GM18867 (cell line): ENCODE data around the gene ABCG1.

Experiments
- ATAC-seq: cut with Tn5 transposase; IDR thresholded peaks from one replicate; pipeline ENCODE4 v1.9.1; 2021; ENCODE audit warnings: mild to moderate bottlenecking, moderate library complexity; ENCODE audit not compliant: unreplicated experiment

Gene ABCG1

GRCh38 chr21:42231756-42232155 lies 12.8 kb downstream of the ABCG1 start:
- ATAC-seq: no peak

DNA sequence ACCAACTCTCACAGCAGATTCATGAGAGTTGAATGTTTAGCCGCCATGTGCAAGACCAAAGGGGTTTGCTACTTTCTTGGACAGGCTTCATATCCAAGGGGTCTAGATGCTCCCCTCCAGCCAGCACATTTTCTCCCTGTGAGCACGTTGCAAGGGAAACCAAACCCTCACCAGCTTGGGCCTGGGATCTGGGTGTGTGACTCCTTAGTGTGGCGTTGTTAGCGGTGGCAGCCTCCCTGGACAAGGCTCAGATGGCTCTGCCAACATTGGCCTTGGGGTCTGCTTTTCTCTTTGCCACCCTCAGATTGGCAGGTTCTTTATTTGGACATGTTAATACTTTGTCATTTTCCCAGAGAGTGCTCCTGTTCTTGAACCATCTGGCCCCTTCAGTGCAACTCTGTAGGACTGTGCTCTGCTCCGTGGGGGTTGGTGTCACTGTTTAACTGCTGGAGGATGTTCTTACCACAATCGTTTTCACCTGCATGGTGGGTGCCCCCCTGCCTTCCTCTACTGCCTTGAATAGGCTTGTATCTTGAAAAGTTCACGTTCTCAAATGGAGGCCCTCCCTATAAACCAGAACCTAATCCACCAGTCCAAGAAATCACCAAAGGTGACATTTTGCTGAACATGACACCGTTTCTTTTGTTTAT lies 13.4 kb downstream of the ABCG1 start:
- no peak for ATAC-seq

- peak; percentile 46 for ATAC-seq
Observed at GRCh38 chr21:42233067-42233961, 14.4 kb downstream of the ABCG1 start.

DNA sequence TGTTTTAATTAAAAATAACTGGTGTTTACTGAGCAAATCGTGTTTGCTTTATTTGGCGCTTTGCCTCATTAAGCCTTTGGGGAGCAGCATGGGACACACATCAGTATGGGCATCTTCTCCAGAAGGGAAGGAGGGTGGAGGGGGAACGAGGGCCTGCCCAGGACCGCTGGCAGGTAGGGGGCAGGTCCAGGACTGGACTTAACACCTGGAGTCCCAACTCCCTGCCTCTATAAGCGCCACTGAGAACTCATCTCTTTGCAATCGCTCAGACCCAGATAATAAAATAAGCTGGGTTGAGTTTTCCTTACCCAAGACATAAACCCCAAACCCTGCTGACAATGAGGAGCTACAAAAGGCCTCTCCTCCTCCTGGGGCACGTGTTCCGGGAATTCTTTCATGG lies 15.1 kb downstream of the ABCG1 start:
- no peak for ATAC-seq

GRCh38 chr21:42234464-42235241 lies 15.7 kb downstream of the ABCG1 start:
- ATAC-seq: peak; percentile 40

DNA sequence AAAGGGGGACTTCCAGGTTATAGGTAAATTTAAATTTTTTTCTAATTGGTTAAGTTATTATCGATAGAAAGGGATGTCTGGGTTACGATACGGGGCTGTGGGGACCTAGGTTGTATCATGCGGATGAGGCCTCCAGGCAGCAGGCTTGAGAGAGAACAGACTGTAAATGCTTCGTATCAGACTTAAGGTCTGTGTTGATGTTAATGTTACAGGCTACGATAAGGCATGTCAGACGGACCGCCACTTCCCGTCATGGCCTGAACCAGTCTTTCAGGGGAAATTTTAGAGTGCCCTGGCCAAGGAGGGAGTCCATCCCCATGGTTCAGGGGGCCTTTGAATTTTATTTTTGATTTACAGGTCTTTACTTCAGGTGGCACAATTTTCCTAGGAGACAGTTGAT lies 16.7 kb downstream of the ABCG1 start:
- ATAC-seq: no peak

DNA sequence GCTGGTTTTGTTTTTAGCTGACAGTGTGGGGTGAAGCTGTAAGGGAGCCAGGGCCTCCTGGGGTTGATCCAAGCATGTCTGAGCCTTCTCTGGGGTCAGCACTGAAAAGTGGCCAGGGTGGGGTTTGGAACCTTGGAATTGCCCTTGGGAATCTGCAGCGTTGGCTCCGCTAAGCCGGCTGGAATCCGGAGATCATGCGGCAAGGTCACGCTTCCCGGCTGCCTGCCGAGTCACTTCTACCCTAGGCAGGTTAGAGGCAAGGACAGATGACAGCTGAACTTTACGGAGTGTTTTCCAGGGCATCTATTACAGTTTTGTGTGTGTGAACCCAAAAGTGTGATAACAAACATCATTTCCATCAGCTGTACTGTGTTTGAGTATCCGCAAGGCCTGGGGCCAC lies 17.1 kb downstream of the ABCG1 start:
- no peak for ATAC-seq

GRCh38 chr21:42236693-42237092 lies 17.8 kb downstream of the ABCG1 start:
- ATAC-seq: no peak

GRCh38 chr21:42237161-42237560 lies 18.2 kb downstream of the ABCG1 start:
- ATAC-seq: no peak

- ATAC-seq: no peak
Observed at GRCh38 chr21:42237577-42237976, 18.6 kb downstream of the ABCG1 start.

- no peak for ATAC-seq
Observed at GRCh38 chr21:42238185-42238934, 19.4 kb downstream of the ABCG1 start.

DNA sequence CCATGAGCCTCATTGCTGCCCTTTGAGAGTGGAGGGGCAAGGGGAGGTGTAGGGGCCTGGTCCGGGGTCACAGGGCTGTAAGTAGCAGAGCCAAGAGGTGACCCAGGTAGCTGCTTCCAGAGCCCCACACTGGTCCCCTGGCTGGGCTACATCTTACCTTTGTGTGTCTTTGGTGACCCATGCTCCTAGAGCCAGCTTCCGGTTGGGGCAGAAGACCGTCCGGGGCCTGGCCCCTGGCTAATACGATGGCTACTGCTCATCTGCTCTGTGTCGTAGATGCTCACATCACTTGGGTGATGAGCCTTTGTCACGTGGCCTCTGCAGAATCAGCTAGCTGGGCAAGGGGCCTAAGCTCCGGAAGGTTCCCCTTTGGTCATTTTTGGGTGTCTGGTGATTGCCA lies 20.6 kb downstream of the ABCG1 start:
- no peak for ATAC-seq

DNA sequence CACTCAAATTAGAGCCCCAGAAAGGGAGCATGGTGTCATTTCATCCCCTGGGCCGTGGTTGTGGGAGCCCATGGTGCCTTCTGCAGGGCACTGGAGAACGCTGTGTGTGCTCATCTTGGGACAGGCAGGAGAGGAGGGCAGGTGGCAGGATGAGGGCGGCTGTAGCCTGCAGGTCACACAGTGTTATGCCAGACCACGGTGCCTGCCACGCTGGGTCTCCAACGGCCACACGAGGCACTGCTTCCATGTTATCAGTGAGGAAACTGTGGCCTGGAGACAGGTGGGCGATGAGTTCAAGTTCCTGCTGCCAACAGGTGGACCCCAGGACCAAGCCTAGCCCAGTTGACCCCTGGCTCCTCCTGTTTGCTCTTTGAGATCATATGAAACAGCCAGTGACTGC lies 21.0 kb downstream of the ABCG1 start:
- ATAC-seq: no peak

GRCh38 chr21:42242611-42243010 lies 23.7 kb downstream of the ABCG1 start:
- ATAC-seq: no peak

- no peak for ATAC-seq
Observed at GRCh38 chr21:42243026-42243425, 24.1 kb downstream of the ABCG1 start.

DNA sequence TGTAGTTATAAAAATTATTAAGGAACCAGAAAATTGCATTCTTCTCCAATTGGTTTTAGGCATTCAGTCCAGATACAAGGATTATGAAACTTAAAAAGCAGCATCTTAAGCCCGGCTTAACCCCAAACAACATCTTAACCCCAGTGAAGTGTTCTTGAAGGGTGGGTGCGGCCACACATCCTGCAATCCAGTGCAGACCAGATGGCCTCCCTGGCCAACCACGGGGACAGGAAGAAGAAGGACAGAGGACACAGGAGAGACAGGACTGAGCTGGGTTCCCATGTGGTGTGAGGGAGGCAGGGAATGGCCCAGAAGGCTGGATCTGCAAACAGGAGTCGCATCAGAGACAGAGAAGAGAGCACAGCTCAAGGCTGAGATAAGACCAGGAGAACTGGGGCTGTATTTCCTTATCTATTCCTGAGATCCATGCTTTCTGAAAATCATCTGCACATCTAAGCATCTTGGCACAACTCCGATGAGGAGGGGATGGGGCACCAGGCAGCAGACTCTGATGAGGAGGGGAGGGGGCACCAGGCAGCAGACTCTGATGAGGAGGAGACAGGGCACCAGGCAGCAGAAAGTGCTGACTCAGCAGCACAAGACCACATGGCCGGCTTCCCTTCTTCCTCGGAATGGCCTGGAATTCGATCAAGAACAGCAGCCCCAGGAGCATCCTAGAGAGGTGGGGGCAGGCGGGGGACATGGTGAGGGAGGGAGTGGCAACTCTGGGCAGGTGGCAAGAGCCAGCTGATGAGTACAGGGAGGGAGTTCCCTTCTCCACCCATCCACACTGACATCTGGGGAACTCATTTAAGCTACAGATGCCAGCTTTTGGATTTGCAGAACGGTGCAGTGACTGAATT lies 26.6 kb downstream of the ABCG1 start:
- no peak for ATAC-seq

GRCh38 chr21:42247716-42248115 lies 28.8 kb downstream of the ABCG1 start:
- ATAC-seq: no peak

GRCh38 chr21:42248241-42248640 lies 29.3 kb downstream of the ABCG1 start:
- no peak for ATAC-seq

- ATAC-seq: peak; percentile 91
Observed at GRCh38 chr21:42248783-42249597, 30.1 kb downstream of the ABCG1 start.
